HG02678 (cell line): ENCODE measurements around the gene MSRB2.
"Not testable (repeated sequence)": the region's sequence is repeated elsewhere in the genome, so short reads cannot be mapped to it uniquely, and the experiment has no call there.

Experiments used
- ATAC-seq: cut with Tn5 transposase; IDR thresholded peaks from one replicate; pipeline ENCODE4 v1.9.1; 2021; ENCODE audit warnings: mild to moderate bottlenecking, moderate library complexity; ENCODE audit not compliant: unreplicated experiment

The MSRB2 gene

DNA sequence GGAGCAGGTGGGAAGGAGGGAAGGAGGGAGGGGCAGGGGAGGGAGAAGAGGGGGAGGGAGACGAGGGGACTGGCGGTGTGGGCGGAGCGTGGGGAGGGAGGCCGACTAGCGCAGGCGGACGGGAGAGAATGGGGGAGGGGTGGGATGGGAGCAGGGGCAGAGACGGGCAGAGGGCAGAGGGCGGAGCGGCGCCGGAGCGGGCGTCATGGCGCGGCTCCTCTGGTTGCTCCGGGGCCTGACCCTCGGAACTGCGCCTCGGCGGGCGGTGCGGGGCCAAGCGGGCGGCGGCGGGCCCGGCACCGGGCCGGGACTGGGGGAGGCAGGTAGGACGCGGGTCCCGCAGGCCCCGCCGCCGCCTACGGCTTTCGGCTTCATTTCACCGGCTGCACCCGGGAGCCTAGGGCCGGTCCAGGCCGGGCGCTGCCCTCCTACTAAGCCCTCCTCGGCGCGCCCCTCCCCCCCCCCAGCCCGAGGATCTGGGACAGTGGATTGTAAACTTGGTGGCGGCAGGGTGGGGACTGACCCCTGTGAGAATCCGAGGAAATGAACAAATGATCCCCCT is at the start of gene MSRB2:
Gene MSRB2, plus strand, starts transcription at position 176 of the 562 bp plus-strand sequence. Its CDS starts 30 bp downstream, at position 206.
- peak; percentile 71 for ATAC-seq

DNA sequence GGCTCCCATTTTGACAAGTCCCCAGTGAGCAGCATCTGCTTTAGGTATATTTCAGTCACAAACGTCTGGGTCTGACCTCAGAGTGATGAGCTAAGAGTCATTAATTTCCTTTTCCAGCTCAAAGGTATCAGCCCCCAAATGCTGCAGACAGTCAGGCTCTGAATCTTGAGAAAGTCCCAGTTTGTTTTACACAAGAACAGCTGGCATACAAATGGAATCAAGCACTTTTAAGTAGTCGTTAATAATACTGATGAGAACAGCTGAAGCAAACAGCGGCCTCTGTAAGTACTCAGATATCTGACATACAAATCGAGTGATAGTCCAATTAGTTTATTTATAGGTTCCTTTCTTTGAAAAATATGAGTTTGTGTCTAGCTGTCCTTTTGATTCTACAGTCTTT is 49.4 kb upstream of the MSRB2 start:
- no peak for ATAC-seq

DNA sequence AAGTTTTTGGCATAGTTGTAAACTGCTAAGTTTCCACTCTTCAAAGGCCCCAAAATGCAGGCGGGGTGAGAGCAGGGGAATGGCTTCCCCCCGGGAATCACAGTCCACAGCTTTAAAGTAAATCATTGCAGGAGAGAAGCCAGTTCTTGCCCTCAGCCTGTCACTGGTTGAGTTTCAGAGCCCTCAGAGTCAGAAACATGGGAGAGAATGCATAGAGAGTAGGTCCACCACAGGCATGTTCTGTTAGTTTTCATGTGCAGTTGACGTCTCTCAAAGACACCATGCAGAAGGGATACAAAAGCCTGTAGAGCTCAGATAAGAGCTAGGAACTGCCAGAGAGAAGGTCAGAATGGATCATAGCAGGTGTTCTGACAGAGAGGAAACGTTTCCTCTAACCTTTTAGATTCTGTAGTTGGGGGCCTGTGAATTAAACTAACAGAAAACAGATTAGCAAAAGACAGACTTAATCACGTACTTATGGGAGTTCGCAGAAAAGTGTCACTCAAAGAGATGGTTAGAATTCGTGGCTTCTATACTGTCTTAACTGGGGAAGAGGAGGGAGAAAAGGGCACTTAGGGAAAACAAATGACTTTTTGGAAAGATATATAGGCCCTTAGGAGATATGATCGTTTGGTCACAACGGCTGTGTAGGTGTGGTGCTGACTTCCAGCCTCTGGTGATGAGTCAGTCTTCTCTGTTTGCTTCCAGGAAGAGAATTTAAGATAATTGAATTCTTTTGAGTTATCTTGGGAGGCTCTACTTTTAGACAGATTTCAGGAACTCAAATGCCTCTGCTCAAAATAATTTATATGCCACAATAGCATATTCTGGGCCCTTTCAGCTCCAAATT is 48.0 kb upstream of the MSRB2 start:
- no peak for ATAC-seq

DNA sequence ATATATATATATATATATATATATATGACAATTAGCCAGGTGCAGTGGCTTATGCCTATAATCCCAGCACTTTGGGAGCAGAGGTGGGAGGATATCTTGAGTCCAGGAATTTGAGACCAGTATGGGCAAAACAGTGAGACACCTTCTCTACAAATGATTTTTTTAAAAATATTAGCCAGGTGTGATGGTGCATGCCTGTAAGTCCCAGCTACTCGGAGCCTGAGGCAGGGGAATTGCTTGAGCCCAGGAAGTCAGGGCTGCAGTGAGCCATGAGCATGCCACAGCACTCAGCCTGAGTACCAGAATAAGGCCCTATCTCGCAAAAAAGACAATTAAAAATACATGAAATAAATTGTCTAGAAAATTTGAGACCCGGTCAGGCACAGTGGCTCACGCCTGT is 47.2 kb upstream of the MSRB2 start:
- no peak for ATAC-seq

DNA sequence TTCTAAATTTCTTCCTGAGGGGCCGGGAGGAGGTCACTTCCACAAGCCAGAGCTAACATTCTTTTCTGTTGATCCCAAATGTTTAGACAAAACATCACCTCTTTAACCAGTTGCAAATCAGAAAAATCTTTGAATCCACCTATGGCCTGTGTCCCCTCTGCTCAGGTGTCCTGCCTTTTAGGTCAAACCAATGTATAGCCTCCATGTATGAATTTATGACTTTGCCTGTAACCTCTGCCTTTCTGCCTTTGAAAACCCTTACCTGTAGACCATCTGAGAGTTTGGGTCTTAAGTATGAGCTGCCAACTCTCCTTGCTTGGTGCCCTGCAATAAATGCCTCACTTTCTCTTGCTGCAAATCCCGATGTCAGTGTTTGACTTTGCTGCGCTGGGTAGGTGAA is 44.1 kb upstream of the MSRB2 start:
- ATAC-seq = no peak

DNA sequence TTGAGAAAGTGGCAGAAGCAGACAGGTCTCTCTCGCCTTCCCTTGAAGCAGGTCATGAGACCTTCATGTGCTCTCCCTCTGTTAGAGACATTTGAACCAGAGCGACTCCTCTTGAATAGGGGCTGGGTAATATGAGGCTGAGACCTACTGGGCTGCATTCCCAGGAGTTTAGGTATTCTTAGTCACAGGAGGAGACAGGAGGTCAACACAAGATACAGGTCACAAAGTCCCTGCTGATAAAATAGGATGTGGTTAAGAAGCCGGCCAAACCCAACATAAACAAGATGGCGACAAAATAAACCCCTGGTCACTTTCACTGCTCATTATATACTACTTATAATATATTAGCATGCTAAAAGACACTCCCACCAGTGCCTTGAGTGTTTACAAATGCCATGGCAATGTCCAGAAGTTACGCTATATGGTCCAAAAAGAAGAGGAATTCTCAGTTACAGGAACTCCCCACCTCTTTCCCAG is 43.5 kb upstream of the MSRB2 start:
- ATAC-seq = no peak

DNA sequence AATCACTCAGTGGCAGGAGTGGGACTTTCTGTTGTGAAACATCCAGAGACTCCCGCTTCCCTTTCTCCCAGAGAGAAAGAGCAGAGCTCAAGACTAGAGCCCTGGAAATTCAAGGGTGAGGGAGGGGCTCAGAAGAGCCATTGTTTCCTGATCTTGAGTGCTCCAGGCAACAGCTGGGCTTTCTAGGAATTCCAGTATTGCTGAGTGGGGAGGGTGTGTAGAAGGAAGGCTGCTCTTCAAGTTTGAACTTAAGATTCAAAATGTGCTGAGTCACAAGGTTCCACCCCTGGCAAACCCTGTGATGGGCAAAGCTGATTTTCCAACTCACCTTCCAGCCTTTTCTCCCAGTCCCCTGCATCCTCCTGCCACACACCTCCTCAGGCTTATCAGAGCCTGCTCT is 42.3 kb upstream of the MSRB2 start:
- ATAC-seq = no peak

DNA sequence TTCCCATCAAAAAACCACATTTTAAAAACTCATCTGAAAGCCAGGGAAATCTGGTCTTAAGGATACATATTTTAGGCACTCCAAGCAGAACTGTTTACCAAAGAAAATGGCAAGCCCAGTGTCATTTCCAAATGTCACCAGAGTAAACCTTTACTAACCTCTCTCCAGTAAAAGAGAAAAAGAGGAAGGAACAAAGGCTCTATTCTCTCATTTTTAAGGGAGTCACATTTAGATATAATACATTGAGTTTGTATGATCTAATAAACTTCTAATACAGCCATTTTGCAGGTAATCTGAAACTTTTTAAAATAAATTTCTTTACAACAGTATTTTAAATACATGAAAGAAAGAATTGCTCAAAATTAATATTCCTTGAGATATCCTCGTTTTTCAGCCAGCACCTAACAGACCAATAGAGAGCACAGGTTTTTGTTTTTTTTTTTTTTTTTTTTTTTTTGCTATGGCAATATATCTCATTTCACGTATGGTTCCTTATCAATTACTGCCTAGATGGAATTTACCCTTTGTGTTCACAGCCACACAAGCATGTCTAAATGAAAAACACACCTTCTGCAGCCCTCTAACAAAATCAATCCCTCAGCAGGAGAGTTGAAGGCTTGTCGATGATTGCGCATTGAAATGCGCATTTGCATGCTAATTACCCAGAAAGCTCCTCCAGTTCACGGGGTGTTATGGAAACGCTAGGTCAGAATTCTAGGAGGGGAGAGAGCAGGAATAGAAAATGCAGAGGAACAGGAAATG is 39.8 kb upstream of the MSRB2 start:
- no peak for ATAC-seq

DNA sequence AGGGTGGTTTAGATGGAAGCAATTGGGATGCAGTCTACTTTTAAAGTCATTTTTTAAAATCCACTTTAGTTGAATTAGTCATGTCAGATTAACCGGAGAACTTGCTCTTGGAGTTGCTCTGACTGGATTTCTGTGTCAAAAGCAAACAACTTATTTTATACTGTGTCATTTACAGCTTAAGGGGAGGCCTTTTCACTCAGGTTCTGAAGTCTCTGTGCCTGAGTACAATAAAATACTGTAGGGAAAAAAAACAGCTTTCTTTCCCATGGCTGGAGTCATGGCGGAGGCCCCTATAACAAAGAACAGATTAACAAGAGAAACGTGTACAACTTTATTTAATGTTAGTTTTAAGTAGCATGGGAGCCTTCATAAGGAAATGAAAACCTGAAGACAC is 39.2 kb upstream of the MSRB2 start:
- no peak for ATAC-seq

DNA sequence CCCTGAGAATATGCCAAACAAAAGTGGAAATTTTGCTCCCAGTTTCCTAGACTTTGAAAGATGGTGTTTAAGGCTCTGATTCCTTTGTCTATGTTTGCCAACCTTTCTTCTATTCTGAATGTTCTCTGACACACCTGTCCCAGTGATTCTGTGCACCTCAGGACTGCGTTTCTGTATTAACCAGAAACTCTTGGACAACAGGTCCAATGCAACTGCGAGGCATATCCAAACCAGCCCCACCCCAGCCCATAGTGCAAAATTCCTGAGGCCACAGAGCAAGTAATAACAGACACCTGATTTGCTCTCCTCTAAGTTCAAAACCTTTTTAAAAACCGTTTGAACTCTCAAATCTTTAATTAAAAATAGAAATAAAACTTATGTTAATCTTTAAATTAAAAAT is 37.0 kb upstream of the MSRB2 start:
- no peak for ATAC-seq

DNA sequence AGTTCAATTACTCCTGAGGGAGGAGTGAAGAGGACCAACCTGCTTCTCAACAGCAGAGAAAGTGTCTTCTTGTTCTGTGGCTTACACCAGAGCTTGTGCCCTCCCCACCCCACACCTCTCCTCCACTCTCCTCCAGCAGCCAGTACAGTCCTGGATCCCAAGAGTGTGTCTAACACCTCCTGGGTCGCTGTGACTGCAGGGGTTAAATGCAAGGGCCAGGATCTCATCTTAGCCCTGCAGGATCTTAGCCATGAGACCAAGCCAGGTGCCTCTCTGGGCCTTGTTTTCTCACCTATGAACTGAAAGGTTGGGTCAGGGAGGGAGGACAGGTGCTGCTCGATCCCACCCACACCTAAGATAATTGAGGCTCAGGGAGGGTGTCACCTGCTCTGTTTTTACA is 34.5 kb upstream of the MSRB2 start:
- no peak for ATAC-seq

DNA sequence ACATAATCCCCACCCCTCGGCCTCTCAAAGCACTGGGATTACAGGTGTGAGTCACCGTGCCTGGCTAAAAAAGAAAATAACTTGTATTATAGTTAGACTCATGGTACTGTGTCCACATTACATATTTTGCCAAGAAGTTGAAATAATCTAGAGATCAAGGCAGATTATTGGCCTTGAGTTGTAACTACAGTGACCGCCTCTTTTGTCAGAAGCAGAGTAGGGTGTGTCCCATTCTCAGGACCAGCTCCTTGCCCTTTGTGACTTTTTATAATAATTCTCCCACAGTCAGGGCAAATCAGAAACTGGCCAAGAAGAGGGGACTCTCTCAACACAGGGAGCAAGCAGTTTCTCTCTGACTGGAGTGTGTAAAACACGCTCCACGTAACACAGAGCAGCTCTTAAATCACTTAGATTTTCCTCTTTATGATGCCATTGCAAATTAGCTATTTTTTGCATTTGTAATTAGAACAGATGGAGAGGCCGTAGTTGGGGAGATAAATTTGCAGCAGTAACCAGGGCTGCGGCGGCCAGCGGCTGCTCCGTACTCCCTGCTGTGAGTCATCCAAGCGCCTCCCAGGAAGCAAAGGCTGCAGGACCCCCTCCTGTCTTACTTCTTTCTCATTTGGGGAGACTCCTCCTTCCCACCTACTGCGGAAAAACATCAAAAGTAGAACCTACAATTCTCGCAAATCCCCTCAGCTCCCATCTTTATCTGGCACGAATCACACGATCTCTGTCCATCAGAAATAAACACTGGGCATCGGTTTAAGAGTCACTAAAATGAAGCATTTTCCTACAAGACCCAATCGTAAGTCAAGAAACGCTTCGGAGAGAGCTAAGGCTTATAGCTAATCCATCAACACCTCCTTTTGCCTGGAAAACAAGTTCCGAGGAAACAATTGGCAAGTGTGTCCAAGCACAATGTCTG is 32.1 kb upstream of the MSRB2 start:
- ATAC-seq = no peak

DNA sequence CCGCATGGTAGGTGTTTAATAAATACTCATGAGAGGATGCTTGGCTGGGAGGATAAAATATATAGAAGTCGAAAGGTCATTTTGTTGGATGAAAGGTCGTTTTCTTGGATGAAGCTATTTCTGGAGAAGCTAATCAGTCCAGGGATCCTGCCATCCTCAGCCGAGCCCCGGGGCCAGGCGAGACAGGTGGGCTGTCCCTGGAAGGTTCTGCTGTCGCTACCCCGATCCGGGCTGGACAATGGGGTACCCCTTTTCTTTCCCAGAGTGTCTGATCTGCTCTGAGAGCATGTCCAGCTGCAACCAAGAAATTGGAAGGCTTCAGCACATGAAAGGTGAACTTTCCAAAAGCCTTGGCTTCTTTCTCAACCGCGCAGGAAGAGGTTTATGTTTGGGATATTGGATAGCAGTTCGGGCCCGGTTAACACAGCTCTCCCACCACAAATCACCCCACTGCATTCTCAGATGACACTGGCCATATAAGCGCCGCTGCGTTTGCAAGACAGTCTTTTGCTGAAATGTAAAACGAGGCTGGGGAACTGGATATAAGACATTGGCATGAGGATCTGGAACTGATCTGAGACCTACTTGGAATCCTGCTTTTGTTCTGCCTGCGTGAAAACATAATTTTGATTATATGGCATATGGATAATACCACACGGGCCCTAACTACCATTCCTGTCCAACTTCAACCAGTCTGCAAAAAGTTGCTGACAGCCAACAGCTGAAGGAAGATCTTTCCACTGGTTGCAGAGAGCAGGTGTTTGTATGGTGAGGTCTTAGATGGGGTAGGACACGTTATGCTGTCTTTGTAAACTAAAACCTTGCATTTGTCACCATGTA is 31.2 kb upstream of the MSRB2 start:
- no peak for ATAC-seq

DNA sequence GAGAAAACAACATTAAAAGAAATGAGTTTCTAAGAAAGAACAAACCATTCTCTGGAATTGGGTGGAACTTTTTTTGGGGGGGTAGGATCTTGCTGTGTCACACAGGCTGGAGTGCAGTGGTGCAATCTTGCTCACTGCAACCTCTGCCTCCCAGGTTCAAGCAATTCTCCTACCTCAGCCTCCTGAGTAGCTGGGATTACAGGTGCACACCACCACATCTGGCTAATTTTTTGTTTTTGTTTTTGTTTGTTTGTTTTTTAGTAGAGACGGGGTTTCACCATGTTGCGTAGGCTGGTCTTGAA is 30.6 kb upstream of the MSRB2 start:
- not testable (repeated sequence) for ATAC-seq

DNA sequence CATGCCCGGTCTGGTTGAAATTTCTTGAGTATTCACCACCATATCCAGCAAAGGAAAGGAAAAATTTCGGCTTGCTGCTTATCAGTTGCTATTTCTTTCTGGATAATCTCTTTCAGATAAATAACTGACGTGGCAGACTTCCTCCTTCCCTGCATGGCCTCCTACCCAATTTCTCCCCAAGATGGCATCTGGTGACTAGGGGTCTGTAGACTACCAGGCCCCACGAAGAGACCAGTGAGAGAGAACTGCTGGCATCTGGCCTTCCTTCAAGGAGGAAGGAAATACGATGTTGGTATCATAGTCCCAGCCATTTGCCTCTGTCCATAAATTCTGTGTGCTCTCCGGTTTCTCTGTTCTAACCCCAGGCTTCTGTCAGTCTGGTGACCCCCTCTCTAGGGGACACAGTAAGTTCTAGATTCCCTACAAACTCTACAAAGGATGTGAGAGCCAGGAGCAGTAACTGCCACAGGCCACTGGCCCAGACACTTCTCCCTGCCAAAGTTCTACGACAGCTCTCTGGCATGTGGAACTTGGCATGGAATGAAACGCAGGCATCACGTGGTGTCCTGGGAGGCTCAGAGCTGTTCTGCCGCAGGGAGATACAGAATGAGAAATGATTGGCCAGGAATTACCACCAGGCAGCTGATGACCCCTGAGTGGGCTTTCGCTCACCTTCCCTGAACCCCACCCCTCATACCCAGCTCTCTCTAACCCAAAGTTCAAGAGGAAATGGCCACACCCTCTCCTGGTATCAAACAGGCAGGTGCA is 30.0 kb upstream of the MSRB2 start:
- no peak for ATAC-seq

DNA sequence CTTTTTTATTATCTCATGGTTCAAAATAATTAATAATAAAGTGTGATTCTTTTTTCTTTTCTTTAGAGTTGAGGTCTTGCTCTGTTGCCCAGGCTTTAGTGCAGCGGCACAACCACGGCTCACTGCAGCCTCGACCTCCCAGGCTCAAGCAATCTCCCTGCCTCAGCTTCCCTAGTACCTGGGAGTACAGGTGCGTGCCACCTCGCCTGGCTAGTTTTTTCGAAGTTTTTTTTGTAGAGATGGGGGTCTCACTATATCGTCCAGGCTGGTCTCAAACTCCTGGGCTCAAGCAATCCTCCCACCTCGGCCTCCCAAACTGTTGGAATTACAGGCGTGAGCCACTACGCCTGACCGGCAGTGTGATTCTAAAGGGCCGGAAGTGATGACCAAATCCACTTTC is 28.0 kb upstream of the MSRB2 start:
- no peak for ATAC-seq

DNA sequence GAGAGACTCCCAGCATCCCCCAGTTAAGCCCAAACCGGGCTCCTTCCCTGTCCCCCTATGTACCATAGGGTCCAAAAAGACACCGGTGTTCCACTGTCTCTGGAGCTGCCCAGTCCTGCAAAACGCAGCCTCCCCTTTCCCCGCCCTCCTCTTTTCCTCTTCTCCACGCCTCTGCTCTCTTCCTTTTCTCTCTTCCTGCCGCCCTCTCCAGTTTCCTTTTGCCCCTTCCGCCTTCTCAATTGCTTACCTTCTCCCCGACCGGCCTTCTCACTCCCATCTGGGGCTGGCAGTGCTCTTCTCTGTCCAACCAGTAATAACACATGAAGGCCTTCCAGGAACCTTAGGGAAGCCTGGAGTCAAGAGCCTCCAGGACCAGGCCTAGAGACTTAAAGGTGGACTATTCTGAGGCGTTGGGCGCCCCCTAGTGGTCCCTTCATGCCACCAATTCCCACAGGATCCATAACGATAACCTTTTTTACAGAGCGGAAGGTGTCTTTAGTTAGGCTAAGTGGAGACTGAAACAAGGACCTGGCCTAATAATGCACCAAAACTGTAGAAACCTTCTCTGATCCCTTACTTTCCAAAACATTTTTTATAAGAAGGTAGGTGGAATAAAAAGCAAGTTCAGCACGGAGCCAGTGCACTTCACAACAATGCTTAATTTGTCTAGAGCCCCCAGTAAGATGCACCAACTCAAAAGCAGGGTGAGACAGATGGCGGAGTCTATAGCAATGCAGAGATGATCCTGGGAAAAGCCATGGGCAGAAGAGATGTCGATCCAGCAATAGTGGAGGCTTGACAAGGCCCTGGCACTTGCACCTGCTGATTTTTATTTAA is 27.2 kb upstream of the MSRB2 start:
- ATAC-seq = peak; percentile 66

DNA sequence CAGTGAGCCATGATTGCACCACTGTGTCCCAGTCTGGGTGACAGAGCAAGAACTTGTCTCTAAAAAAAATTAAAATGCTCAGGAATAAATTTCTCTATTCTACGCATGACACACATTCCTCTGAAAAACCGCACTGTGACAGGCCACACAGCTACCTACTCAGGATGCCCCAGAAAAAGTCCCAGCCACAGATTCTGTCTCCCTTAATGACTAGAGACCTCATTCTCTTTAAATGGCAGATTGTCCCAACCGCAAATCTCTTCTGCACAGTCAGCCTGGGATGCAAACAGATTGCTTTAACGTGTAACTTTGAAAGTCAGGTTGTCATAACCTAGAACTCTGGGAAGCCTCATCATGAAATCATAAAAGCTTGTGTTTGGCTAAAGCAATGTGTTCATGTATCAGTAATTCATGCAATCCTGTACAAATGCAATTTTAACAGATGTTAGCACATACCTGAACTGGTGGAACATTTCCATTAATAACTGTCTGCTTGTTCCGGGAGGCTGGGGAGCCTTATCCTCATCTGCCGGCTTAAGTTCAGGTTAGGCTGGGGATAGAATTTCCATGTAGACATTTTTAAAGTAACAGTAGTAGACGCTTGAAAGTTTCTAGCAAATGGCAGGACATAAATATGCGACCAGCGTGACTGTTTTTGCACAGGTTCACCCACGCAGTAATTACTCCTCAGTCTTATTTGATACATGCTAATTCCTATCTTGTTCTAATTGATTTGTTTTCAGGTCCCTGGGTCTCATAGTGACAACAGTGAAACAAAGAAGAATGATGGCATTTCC is 26.2 kb upstream of the MSRB2 start:
- ATAC-seq = no peak
